MCF 10A (cell line): ENCODE measurements around the gene SCARB1. TPM values are rescaled to one million over a fixed set of nuclear protein-coding genes. Genes with fewer than 3 reads are reported as not detected.

Source experiments
- BruUV-seq: library from RNA; stranded (reverse); fragments of 400-500 nt; replicated peaks from 2 replicates; lab custom pipeline; 2021; lab: Mats Ljungman, UMichigan
- CTCF ChIA-PET: fragments of 300-600 bp; sonication (Branson Sonifier 250); formaldehyde crosslinking; extraction: SDS; loops from one replicate; lab custom pipeline; 2021; ENCODE audit warnings: antibody characterized with exemption, inconsistent platforms; lab: Yijun Ruan, JAX
- POLR2A ChIA-PET: fragments of 300-600, 350-650 bp; sonication (Branson Sonifier 250); formaldehyde crosslinking; extraction: SDS; loops from one replicate; lab custom pipeline; 2020; ENCODE audit warnings: antibody characterized with exemption, inconsistent platforms; lab: Yijun Ruan, JAX
- DNase-seq: peaks from one replicate; pipeline ENCODE4 v3.0.0-alpha.2; 2018; ENCODE audit not compliant: unreplicated experiment
- H3K27ac Mint-ChIP-seq: one replicate; pipeline ENCODE4 v1.8.0; 2022; ENCODE audit warnings: mild to moderate bottlenecking, low read depth, mixed read lengths; ENCODE audit not compliant: unreplicated experiment
- H3K27me3 Mint-ChIP-seq: one replicate; pipeline ENCODE4 v1.8.0; 2022; ENCODE audit warnings: mixed read lengths; ENCODE audit not compliant: insufficient read depth, unreplicated experiment
- H3K36me3 Mint-ChIP-seq: one replicate; pipeline ENCODE4 v1.8.0; 2022; ENCODE audit warnings: mild to moderate bottlenecking, moderate library complexity, mixed read lengths; ENCODE audit not compliant: insufficient read depth, unreplicated experiment
- H3K4me1 Mint-ChIP-seq: one replicate; pipeline ENCODE4 v1.8.0; 2022; ENCODE audit warnings: mixed read lengths; ENCODE audit not compliant: insufficient read depth, unreplicated experiment
- H3K4me3 Mint-ChIP-seq: one replicate; pipeline ENCODE4 v1.8.0; 2022; ENCODE audit warnings: mild to moderate bottlenecking, moderate library complexity, mixed read lengths; ENCODE audit not compliant: unreplicated experiment
- H3K9me3 Mint-ChIP-seq: one replicate; pipeline ENCODE4 v1.8.0; 2022; ENCODE audit warnings: mixed read lengths; ENCODE audit not compliant: unreplicated experiment
- intact Hi-C: fragments of 100-400 bp; cut with micrococcal nuclease; formaldehyde crosslinking; loops from 2 replicates; pipeline ENCODE4 v1.14.1; 2022
- total RNA-seq: library from RNA; stranded (reverse); gene quantifications from 2 replicates; pipeline ENCODE4 v1.2.3, GENCODE V29; 2022
- TF ChIP-seq, protein P1 (sequence below): fragments of 200-600 bp; IDR thresholded peaks from one replicate; pipeline ENCODE4 v1.8.0; 2022; ENCODE audit warnings: antibody characterized with exemption, mild to moderate bottlenecking; ENCODE audit not compliant: unreplicated experiment

Gene SCARB1
- total RNA-seq, 1 experiment from 2014 or later: 71.0 TPM

DNA sequence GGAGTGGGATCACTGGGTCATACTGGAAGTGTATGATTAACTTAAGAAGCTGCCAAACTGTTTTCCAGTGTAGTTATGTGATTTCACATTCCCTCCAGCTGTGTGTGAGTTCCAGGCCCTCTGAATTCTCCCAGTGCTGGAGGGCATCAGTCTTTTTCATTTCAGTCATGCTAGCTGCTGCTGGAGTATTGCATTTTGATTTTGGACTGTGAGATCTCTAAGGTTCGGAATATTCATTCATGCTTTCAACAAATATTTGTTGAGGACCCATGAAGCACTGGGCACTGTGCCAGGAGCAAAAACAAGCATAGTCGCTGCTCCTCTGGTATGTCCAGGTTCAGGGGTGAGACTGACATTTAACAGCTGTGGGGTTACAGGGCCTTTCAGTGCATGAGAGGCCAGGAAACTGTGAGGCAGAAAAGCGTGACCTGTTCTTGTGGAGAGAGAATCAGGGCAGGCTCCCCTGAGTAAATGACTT, 133.2 kb downstream of the SCARB1 start:
- H3K4me1 Mint-ChIP-seq: no peaks in the 10 kb centered on the region
- no peaks in the 10 kb centered on the region for H3K27me3 Mint-ChIP-seq
- H3K4me3 Mint-ChIP-seq: no peak overlapping the region
- ChIA-PET POLR2A (interaction anchor here (0.9 kb wide), 2 partner anchors 15 to 212 kb away, joined by 3 to 5 read pairs; no protein-coding TSS in a partner anchor), CTCF (interaction anchor here (0.6 to 3.1 kb wide), 5 partner anchors 10 to 381 kb away, joined by 3 to 16 read pairs (median 3); no protein-coding TSS in a partner anchor)
- no peak overlapping the region for H3K27ac Mint-ChIP-seq
- TF ChIP-seq, protein P1, sequence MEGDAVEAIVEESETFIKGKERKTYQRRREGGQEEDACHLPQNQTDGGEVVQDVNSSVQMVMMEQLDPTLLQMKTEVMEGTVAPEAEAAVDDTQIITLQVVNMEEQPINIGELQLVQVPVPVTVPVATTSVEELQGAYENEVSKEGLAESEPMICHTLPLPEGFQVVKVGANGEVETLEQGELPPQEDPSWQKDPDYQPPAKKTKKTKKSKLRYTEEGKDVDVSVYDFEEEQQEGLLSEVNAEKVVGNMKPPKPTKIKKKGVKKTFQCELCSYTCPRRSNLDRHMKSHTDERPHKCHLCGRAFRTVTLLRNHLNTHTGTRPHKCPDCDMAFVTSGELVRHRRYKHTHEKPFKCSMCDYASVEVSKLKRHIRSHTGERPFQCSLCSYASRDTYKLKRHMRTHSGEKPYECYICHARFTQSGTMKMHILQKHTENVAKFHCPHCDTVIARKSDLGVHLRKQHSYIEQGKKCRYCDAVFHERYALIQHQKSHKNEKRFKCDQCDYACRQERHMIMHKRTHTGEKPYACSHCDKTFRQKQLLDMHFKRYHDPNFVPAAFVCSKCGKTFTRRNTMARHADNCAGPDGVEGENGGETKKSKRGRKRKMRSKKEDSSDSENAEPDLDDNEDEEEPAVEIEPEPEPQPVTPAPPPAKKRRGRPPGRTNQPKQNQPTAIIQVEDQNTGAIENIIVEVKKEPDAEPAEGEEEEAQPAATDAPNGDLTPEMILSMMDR: no peak
- no peaks in the 10 kb centered on the region for H3K36me3 Mint-ChIP-seq
- H3K9me3 Mint-ChIP-seq: no peaks in the 10 kb centered on the region
- no TSS peak for BruUV-seq
- intact Hi-C loops: no loop called here
- DNase-seq: no peak

DNA sequence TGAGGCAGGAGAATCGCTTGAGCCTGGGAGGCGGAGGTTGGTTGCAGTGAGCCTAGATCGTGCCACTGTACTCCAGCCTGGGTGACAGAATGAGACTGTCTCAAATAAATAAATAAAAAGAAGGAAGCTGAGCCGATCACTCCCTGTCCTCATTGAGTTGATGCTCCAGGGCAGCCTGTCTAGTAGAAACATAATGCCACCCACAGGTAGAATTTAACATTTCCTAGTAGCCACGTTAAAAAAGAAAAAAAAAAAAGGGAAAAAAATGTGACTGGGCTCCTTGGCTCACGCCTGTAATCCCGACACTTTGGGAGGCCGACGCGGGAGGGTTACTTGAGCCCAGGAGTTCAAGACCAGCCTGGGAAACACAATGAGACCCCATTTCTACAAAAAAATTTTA, 135.7 kb downstream of the SCARB1 start:
- CTCF ChIA-PET: interaction anchor here (0.6 to 1.5 kb wide), 9 partner anchors 8 to 699 kb away, joined by 3 to 6 read pairs (median 3); no protein-coding TSS in a partner anchor
- Mint-ChIP-seq H3K27me3 (no peaks in the 10 kb centered on the region), H3K4me1 (peaks cover 5% of the 10 kb centered on the region), H3K4me3 (no peak overlapping the region), H3K27ac (no peak overlapping the region), H3K9me3 (no peaks in the 10 kb centered on the region), H3K36me3 (no peaks in the 10 kb centered on the region)
- intact Hi-C loops: no loop called here
- DNase-seq: no peak
- TF ChIP-seq, protein P1: no peak
- BruUV-seq: no TSS peak
- POLR2A ChIA-PET: interaction anchor here (1.0 to 1.9 kb wide), 8 partner anchors 12 to 95 kb away, joined by 3 to 6 read pairs (median 4); no protein-coding TSS in a partner anchor

DNA sequence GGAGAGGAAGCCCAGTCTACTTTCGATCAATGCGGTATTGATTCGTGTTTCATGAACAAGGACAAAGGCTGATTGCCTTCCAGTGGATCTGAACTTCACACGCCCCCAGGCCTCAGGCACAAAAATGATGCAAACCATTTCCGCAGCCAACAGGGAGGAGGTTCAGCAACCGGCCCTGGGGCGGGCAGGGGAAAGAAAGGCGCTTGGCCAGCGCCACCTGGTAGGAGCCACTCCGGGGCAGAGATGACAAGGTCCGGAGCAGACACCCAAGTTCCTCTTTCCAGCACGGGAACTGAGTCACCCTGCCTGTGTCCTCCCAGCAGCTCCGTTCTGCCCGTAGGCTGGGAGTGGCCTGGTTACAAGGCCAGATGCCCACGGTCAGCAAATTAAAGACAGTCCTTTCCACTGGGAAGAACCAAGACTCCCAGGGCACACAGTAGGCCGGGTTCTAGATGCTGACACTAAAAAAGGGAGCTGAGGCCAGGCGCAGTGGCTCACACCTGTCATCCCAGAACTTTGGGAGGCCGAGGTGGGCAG, 136.3 kb downstream of the SCARB1 start:
- Mint-ChIP-seq H3K4me3 (no peak overlapping the region), H3K4me1 (peaks cover 6% of the 10 kb centered on the region), H3K27me3 (no peaks in the 10 kb centered on the region), H3K27ac (no peak overlapping the region), H3K9me3 (no peaks in the 10 kb centered on the region), H3K36me3 (no peaks in the 10 kb centered on the region)
- ChIA-PET POLR2A (interaction anchor here (0.7 to 1.9 kb wide), 8 partner anchors 13 to 94 kb away, joined by 3 to 6 read pairs (median 4); no protein-coding TSS in a partner anchor), CTCF (interaction anchor here (0.6 to 1.1 kb wide), 6 partner anchors 8 to 698 kb away, joined by 3 to 6 read pairs (median 3); no protein-coding TSS in a partner anchor)
- intact Hi-C loops: no loop called here
- peak; percentile 81 for DNase-seq
- BruUV-seq: no TSS peak
- TF ChIP-seq, protein P1: no peak

Other genes starting within 250 kb of the SCARB1 start
- gene UBC, start 50.8 kb upstream of the SCARB1 start, total RNA-seq: 1,485 and 1,602 TPM in 2 replicates
- gene DHX37, start 125.3 kb upstream of the SCARB1 start, total RNA-seq: 12.7 and 19.0 TPM in 2 replicates
- gene BRI3BP, start 129.8 kb upstream of the SCARB1 start, total RNA-seq: 11.9 and 16.0 TPM in 2 replicates
- gene AACS, start 201.6 kb upstream of the SCARB1 start, total RNA-seq: 52.0 and 52.8 TPM in 2 replicates